CD4-positive, CD25-positive, alpha-beta regulatory T cell (primary cell): ENCODE results near the gene CEP104. TPM values are rescaled to one million over a fixed set of nuclear protein-coding genes. Genes with fewer than 3 reads are reported as not detected.

Experiments
- ATAC-seq, 2 donors: fragments of 150-1000 bp; cut with Tn5 transposase; one replicate each; pipeline ENCODE4 v1.10.0; 2021; ENCODE audit warnings: low read depth in 2 of 2, moderate number of reproducible peaks in 2 of 2, moderate library complexity in 1 of 2
- DNase-seq, 3 donors: peaks; one replicate each; pipeline versions ENCODE4 v3.0.0 to v3.0.0-alpha.2; 2012 to 2022; ENCODE audit warnings: mixed read lengths in 1 of 3
- H3K27ac ChIP-seq: one replicate; pipeline ENCODE4 v1.7.0; 2013; ENCODE audit warnings: mild to moderate bottlenecking, low read length; ENCODE audit not compliant: insufficient read depth, poor library complexity, severe bottlenecking
- H3K27me3 ChIP-seq: one replicate; pipeline ENCODE4 v1.7.0; 2013; ENCODE audit warnings: low read length; ENCODE audit not compliant: control insufficient read depth, insufficient read depth
- H3K36me3 ChIP-seq: one replicate; pipeline ENCODE4 v1.7.0; 2013; ENCODE audit warnings: mild to moderate bottlenecking, low read length, moderate library complexity; ENCODE audit not compliant: control insufficient read depth, insufficient read depth
- H3K4me1 ChIP-seq: 2 replicates; pipeline ENCODE4 v1.7.0; 2013; ENCODE audit warnings: mild to moderate bottlenecking, low read length; ENCODE audit not compliant: insufficient read depth, control insufficient read depth, poor library complexity, severe bottlenecking
- H3K4me3 ChIP-seq: one replicate; pipeline ENCODE4 v1.7.0; 2013; ENCODE audit warnings: low read depth, mild to moderate bottlenecking, low read length, moderate library complexity
- H3K9me3 ChIP-seq, 2 experiments: 1 replicate in 1 of 2; 2 replicates in 1 of 2; pipeline ENCODE4 v1.7.0; 2013; ENCODE audit warnings: low read length in 2 of 2, mild to moderate bottlenecking in 1 of 2, moderate library complexity in 1 of 2; ENCODE audit not compliant: control insufficient read depth in 2 of 2
- H3K27ac Mint-ChIP-seq, 3 donors: one replicate each; pipeline ENCODE4 v1.8.0; 2020 to 2022; ENCODE audit warnings: mild to moderate bottlenecking in 3 of 3, mixed read lengths in 3 of 3, moderate library complexity in 2 of 3
- H3K27me3 Mint-ChIP-seq: one replicate; pipeline ENCODE4 v1.8.0; 2022; ENCODE audit warnings: mild to moderate bottlenecking, mixed read lengths
- H3K36me3 Mint-ChIP-seq: one replicate; pipeline ENCODE4 v1.8.0; 2020; ENCODE audit warnings: mixed read lengths
- H3K4me1 Mint-ChIP-seq, 4 donors: one replicate each; pipeline ENCODE4 v1.8.0; 2020 to 2022; ENCODE audit warnings: mixed read lengths in 4 of 4, mild to moderate bottlenecking in 1 of 4
- H3K4me3 Mint-ChIP-seq, 4 donors: one replicate each; pipeline ENCODE4 v1.8.0; 2020 to 2022; ENCODE audit warnings: mild to moderate bottlenecking in 4 of 4, mixed read lengths in 4 of 4, moderate library complexity in 3 of 4
- H3K9me3 Mint-ChIP-seq, 7 donors: one replicate each; pipeline ENCODE4 v1.8.0; 2020 to 2022; ENCODE audit warnings: mixed read lengths in 7 of 7, mild to moderate bottlenecking in 3 of 7, moderate library complexity in 2 of 7
- polyA plus RNA-seq, 4 donors: library from polyadenylated mRNA; unstranded; fragments of 300-500 nt; fragmentation: Illumina TruSeq; gene quantifications; one replicate each; pipeline ENCODE4 v1.2.3, GENCODE V29; 2021
- total RNA-seq: library from RNA; stranded (reverse); gene quantifications from one replicate; pipeline ENCODE4 v1.2.3, GENCODE V29; 2022

CEP104 gene
- total and polyA plus RNA-seq, 5 donors from 2014 or later: 13.5 to 42.3 (median 14.6) TPM

- Mint-ChIP-seq H3K9me3 (peaks cover 0 to 2% (median 0%) of the 10 kb centered on the region in 7 donors), H3K27me3 (no peaks in the 10 kb centered on the region), H3K36me3 (peaks cover 41% of the 10 kb centered on the region), H3K4me1 (no peaks in the 10 kb centered on the region), H3K4me3 (no peak overlapping the region), H3K27ac (no peak overlapping the region)
- Histone ChIP-seq H3K27me3 (no peaks in the 10 kb centered on the region), H3K4me1 (no peaks in the 10 kb centered on the region), H3K4me3 (no peak overlapping the region), H3K36me3 (peaks cover 42% of the 10 kb centered on the region), H3K9me3 (no peaks in the 10 kb centered on the region), H3K27ac (no peak overlapping the region)
- ATAC-seq (no peak), DNase-seq (no peak)
Observed at GRCh38 chr1:3821447-3821846, 35.6 kb downstream of the CEP104 start.

GRCh38 chr1:3821004-3821403, 36.0 kb downstream of the CEP104 start:
- H3K4me1 Mint-ChIP-seq: no peaks in the 10 kb centered on the region
- DNase-seq (no peak), ATAC-seq (no peak)
- no peak overlapping the region for H3K4me3 Mint-ChIP-seq
- peaks cover 39% of the 10 kb centered on the region for H3K36me3 Mint-ChIP-seq
- Histone ChIP-seq H3K27me3 (no peaks in the 10 kb centered on the region), H3K9me3 (no peaks in the 10 kb centered on the region), H3K4me1 (no peaks in the 10 kb centered on the region), H3K36me3 (peaks cover 41% of the 10 kb centered on the region), H3K4me3 (no peak overlapping the region), H3K27ac (no peak overlapping the region)
- no peaks in the 10 kb centered on the region for H3K27me3 Mint-ChIP-seq
- H3K27ac Mint-ChIP-seq: no peak overlapping the region
- H3K9me3 Mint-ChIP-seq: peaks cover 0 to 2% (median 0%) of the 10 kb centered on the region in 7 donors

- no peaks in the 10 kb centered on the region for H3K27me3 Mint-ChIP-seq
- H3K4me1 ChIP-seq: no peaks in the 10 kb centered on the region
- H3K27ac Mint-ChIP-seq: peak overlapping the region in 2 of 3 donors; percentile 52 to 62
- H3K27ac ChIP-seq: no peak overlapping the region
- peaks cover 0 to 2% (median 0%) of the 10 kb centered on the region in 7 donors for H3K9me3 Mint-ChIP-seq
- H3K4me1 Mint-ChIP-seq: no peaks in the 10 kb centered on the region
- no peak overlapping the region for H3K4me3 ChIP-seq
- ATAC-seq: no peak
- H3K36me3 Mint-ChIP-seq: peaks cover 39% of the 10 kb centered on the region
- H3K36me3 ChIP-seq: peaks cover 35% of the 10 kb centered on the region
- H3K27me3 ChIP-seq: no peaks in the 10 kb centered on the region
- DNase-seq: no peak
- no peak overlapping the region for H3K4me3 Mint-ChIP-seq
- H3K9me3 ChIP-seq: no peaks in the 10 kb centered on the region
Observed at GRCh38 chr1:3820316-3820715, 36.7 kb downstream of the CEP104 start.

- Mint-ChIP-seq H3K36me3 (peaks cover 43% of the 10 kb centered on the region), H3K9me3 (peaks cover 0 to 2% (median 0%) of the 10 kb centered on the region in 7 donors), H3K27ac (peak overlapping the region in 1 of 3 donors; percentile 62), H3K27me3 (no peaks in the 10 kb centered on the region), H3K4me1 (no peaks in the 10 kb centered on the region), H3K4me3 (no peak overlapping the region)
- DNase-seq: no peak
- H3K4me1 ChIP-seq: no peaks in the 10 kb centered on the region
- H3K9me3 ChIP-seq: no peaks in the 10 kb centered on the region
- ATAC-seq: no peak
- H3K27ac ChIP-seq: no peak overlapping the region
- H3K27me3 ChIP-seq: no peaks in the 10 kb centered on the region
- no peak overlapping the region for H3K4me3 ChIP-seq
- peaks cover 38% of the 10 kb centered on the region for H3K36me3 ChIP-seq
Observed at GRCh38 chr1:3819771-3820200, 37.2 kb downstream of the CEP104 start.

GRCh38 chr1:3817821-3818597, 39.0 kb downstream of the CEP104 start:
- Mint-ChIP-seq H3K27me3 (no peaks in the 10 kb centered on the region), H3K9me3 (peaks cover 0 to 2% (median 0%) of the 10 kb centered on the region in 7 donors), H3K4me3 (no peak overlapping the region), H3K36me3 (peaks cover 39% of the 10 kb centered on the region), H3K4me1 (no peaks in the 10 kb centered on the region), H3K27ac (no peak overlapping the region)
- Histone ChIP-seq H3K36me3 (peaks cover 40% of the 10 kb centered on the region), H3K4me3 (no peak overlapping the region), H3K27me3 (no peaks in the 10 kb centered on the region), H3K4me1 (no peaks in the 10 kb centered on the region), H3K9me3 (no peaks in the 10 kb centered on the region), H3K27ac (no peak overlapping the region)
- ATAC-seq: no peak
- DNase-seq: no peak

GRCh38 chr1:3817138-3817740, 39.8 kb downstream of the CEP104 start:
- Histone ChIP-seq H3K27me3 (no peaks in the 10 kb centered on the region), H3K9me3 (no peaks in the 10 kb centered on the region), H3K4me3 (no peak overlapping the region), H3K27ac (no peak overlapping the region), H3K36me3 (peaks cover 34% of the 10 kb centered on the region), H3K4me1 (no peaks in the 10 kb centered on the region)
- no peak overlapping the region for H3K27ac Mint-ChIP-seq
- H3K4me1 Mint-ChIP-seq: no peaks in the 10 kb centered on the region
- peaks cover 36% of the 10 kb centered on the region for H3K36me3 Mint-ChIP-seq
- DNase-seq: no peak
- no peaks in the 10 kb centered on the region for H3K27me3 Mint-ChIP-seq
- peaks cover 0 to 2% (median 0%) of the 10 kb centered on the region in 7 donors for H3K9me3 Mint-ChIP-seq
- no peak for ATAC-seq
- H3K4me3 Mint-ChIP-seq: no peak overlapping the region

- Mint-ChIP-seq H3K9me3 (peaks cover 0 to 2% (median 0%) of the 10 kb centered on the region in 7 donors), H3K27ac (no peak overlapping the region), H3K4me1 (no peaks in the 10 kb centered on the region), H3K27me3 (no peaks in the 10 kb centered on the region), H3K36me3 (peaks cover 29% of the 10 kb centered on the region), H3K4me3 (no peak overlapping the region)
- Histone ChIP-seq H3K27me3 (no peaks in the 10 kb centered on the region), H3K9me3 (no peaks in the 10 kb centered on the region), H3K4me1 (no peaks in the 10 kb centered on the region), H3K27ac (no peak overlapping the region), H3K4me3 (no peak overlapping the region), H3K36me3 (peaks cover 32% of the 10 kb centered on the region)
- no peak for DNase-seq
- no peak for ATAC-seq
Observed at GRCh38 chr1:3816331-3817137, 40.5 kb downstream of the CEP104 start.
